ENCODE measurements around the gene AIG1. TPM values are rescaled to one million over a fixed set of nuclear protein-coding genes. Genes with fewer than 3 reads are reported as not detected.

Gene AIG1
- total and polyA plus RNA-seq, 2 of the 13 experiments (the other 11 are each of a cell fraction or from before 2014, with no cell fraction given) = 115 to 197 TPM

DNA sequence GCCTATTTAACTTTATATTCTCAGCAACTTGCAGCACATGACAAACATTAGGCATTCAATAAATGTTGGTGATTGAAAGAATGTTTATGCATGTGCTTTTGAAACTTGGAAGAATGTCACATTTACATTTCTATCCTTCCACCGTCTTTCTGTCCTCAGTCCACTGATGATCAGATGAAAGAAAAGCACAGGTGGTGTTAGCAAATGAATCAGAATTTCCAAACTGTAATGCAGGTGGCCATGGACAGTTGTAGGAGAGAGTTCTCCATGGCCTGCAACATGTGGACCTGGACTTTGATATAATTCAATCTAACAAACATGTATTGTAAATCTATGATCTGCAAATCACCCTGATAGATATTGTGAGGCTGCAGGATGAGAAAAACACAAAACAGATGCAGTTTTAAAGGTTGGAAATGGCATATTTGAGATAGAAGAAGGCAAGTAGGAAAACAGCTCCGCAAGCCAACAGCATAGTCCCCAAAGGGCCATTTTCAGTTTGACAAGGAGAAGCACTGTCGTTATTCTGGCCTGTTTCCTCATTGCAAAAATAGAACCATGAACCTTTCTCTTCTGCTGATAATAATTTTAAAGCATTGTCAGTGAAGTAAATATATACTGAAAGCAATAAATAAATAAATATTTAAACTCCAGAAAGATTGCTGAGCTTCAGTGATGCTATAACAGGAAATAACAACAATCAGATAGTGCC lies 119.4 kb downstream of the AIG1 start:
- H2AFZ ChIP-seq (ENCODE audit: low read length) = no peak overlapping the region
- no peak for ATAC-seq
- intact Hi-C loops (cut with micrococcal nuclease; ENCODE audit: unreplicated experiment) = no loop called here
- no peak for DNase-seq (ENCODE audit: low spot score)
- ChIA-PET POLR2A (no interaction called here), CTCF (ENCODE audit: low intra/inter-chr PET ratio, low total read pairs) (no interaction called here)
- no peaks in the 10 kb centered on the region for H3K79me2 ChIP-seq (ENCODE audit: insufficient read depth, low read length)
- H3K27ac ChIP-seq (ENCODE audit: extremely low read length, insufficient read depth, low read length) = no peak overlapping the region
- H4K20me1 ChIP-seq (ENCODE audit: insufficient read depth, low read length) = no peaks in the 10 kb centered on the region
- WGBS (ENCODE audit: low lambda C conversion rate) = 98% methylated on average over 3 of the region's 3 CpGs
- H3K9me3 ChIP-seq (ENCODE audit: low read length) = peaks cover under 1% of the 10 kb centered on the region; the same call in 1 of the 2 replicates
- no peak overlapping the region for H3K4me3 ChIP-seq (replicated peaks in 1 of 3; ENCODE audit: insufficient read depth in 1 of 3, low read depth in 2 of 3, low read length in 3 of 3)
- H3K27me3 ChIP-seq (ENCODE audit: control insufficient read depth in 1 of 2, insufficient read depth in 2 of 2, low read length in 2 of 2) = no peaks in the 10 kb centered on the region
- H3K4me1 ChIP-seq (ENCODE audit: insufficient read depth, low read length) = no peaks in the 10 kb centered on the region
- in situ Hi-C loops (cut with HindIII; ENCODE audit: extremely low pct_ligation_motif_present, low pct_unique_long_range_greater_than_20kb) = no loop called here
- no peak overlapping the region for H3K4me2 ChIP-seq (ENCODE audit: low read depth, low read length)
- H3K36me3 ChIP-seq (replicated peaks in 1 of 2; ENCODE audit: control insufficient read depth in 1 of 2, insufficient read depth in 2 of 2, low read length in 2 of 2) = peaks cover 0 to 27% of the 10 kb centered on the region in 2 experiments; a peak in 3 of 5 replicates
- H3K9ac ChIP-seq (ENCODE audit: insufficient read depth, low read depth, low read length) = no peak overlapping the region
- TF ChIP-seq BORCS8-MEF2B (CRISPR knock-in tag; IDR thresholded peaks at IDR 0.05) = no peak
- no peak for TF ChIP-seq HMGA1 (CRISPR knock-in tag; conservative IDR thresholded peaks at IDR 0.05)
- no peak for TF ChIP-seq MXI1 (IDR thresholded peaks at IDR 0.05; ENCODE audit: borderline replicate concordance, low read depth, low read length)
- no peak for TF ChIP-seq KDM3A (CRISPR knock-in tag; IDR thresholded peaks at IDR 0.05; ENCODE audit: low read depth)
- TF ChIP-seq NBN (conservative IDR thresholded peaks at IDR 0.05) = no peak
- TF ChIP-seq, protein P1, sequence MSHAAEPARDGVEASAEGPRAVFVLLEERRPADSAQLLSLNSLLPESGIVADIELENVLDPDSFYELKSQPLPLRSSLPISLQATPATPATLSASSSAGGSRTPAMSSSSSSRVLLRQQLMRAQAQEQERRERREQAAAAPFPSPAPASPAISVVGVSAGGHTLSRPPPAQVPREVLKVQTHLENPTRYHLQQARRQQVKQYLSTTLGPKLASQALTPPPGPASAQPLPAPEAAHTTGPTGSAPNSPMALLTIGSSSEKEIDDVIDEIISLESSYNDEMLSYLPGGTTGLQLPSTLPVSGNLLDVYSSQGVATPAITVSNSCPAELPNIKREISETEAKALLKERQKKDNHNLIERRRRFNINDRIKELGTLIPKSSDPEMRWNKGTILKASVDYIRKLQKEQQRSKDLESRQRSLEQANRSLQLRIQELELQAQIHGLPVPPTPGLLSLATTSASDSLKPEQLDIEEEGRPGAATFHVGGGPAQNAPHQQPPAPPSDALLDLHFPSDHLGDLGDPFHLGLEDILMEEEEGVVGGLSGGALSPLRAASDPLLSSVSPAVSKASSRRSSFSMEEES (CRISPR knock-in tag; IDR thresholded peaks at IDR 0.05) = no peak
- TF ChIP-seq, protein P2, sequence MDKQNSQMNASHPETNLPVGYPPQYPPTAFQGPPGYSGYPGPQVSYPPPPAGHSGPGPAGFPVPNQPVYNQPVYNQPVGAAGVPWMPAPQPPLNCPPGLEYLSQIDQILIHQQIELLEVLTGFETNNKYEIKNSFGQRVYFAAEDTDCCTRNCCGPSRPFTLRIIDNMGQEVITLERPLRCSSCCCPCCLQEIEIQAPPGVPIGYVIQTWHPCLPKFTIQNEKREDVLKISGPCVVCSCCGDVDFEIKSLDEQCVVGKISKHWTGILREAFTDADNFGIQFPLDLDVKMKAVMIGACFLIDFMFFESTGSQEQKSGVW (CRISPR knock-in tag; IDR thresholded peaks at IDR 0.05; ENCODE audit: borderline replicate concordance) = no peak
- TF ChIP-seq ESRRA (CRISPR knock-in tag; IDR thresholded peaks at IDR 0.05; ENCODE audit: low read depth) = no peak
- no peak for TF ChIP-seq ZNF274 (CRISPR knock-in tag; IDR thresholded peaks at IDR 0.05)
- no peak for TF ChIP-seq DNMT1 (CRISPR knock-in tag; IDR thresholded peaks at IDR 0.05)
- TF ChIP-seq SMC3 (IDR thresholded peaks at IDR 0.05; ENCODE audit: low read length) = no peak
- FAIRE-seq = no peak
- BruUV-seq (replicated peaks) = no TSS peak

Measured in HepG2 (cell line).